ENCODE results near the gene ELOA.

The ELOA gene

DNA sequence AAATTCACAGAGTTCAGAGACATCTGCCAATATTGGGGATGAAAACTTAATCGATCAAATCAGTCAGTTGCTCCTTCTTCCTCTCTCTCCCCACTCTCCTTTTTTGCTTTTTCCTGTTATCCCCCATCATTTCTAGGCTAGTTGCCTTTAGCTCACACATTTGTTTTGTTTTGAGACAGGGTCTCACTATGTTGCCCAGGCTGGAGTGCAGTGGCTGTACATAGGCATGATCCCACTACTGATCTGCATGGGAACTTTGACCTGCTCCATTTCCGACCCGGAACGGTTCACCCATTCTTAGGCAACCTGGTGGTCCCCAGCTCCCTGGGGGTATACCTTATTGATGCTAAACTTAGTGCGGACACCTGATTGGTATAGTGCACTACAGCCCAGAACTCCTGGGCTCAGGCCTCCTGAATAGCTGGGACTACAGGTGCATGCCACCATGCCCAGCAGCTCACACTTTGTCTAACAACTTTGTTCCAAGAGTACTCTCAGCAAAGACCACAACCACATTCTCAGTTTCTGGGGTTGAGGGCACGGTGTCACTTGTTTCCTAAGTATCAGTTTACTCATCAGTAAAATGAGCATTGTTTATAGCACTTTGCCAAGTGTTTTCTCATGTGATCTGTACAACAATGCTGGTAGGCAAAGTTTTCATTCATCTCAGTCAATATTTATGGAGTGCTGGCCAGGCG is 6.7 kb upstream of the ELOA start:
- TF ChIP-seq POLR2AphosphoS5 (IDR thresholded peaks at IDR 0.05; ENCODE audit: low read depth, low read length) (no peak), SIN3A (IDR thresholded peaks at IDR 0.05; ENCODE audit: borderline replicate concordance, insufficient read depth, low read length) (no peak), FOXP2 (optimal IDR thresholded peaks at IDR 0.05; ENCODE audit: borderline replicate concordance, extremely low read depth, extremely low read length, insufficient read depth) (no peak), TAF1 (IDR thresholded peaks at IDR 0.05; ENCODE audit: borderline replicate concordance, insufficient read depth, low read length) (no peak)
- TF ChIP-seq, protein P1, sequence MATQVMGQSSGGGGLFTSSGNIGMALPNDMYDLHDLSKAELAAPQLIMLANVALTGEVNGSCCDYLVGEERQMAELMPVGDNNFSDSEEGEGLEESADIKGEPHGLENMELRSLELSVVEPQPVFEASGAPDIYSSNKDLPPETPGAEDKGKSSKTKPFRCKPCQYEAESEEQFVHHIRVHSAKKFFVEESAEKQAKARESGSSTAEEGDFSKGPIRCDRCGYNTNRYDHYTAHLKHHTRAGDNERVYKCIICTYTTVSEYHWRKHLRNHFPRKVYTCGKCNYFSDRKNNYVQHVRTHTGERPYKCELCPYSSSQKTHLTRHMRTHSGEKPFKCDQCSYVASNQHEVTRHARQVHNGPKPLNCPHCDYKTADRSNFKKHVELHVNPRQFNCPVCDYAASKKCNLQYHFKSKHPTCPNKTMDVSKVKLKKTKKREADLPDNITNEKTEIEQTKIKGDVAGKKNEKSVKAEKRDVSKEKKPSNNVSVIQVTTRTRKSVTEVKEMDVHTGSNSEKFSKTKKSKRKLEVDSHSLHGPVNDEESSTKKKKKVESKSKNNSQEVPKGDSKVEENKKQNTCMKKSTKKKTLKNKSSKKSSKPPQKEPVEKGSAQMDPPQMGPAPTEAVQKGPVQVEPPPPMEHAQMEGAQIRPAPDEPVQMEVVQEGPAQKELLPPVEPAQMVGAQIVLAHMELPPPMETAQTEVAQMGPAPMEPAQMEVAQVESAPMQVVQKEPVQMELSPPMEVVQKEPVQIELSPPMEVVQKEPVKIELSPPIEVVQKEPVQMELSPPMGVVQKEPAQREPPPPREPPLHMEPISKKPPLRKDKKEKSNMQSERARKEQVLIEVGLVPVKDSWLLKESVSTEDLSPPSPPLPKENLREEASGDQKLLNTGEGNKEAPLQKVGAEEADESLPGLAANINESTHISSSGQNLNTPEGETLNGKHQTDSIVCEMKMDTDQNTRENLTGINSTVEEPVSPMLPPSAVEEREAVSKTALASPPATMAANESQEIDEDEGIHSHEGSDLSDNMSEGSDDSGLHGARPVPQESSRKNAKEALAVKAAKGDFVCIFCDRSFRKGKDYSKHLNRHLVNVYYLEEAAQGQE (IDR thresholded peaks at IDR 0.05; ENCODE audit: insufficient read depth in 1 of 2, low read depth in 2 of 2, low read length in 2 of 2), result no peak

DNA sequence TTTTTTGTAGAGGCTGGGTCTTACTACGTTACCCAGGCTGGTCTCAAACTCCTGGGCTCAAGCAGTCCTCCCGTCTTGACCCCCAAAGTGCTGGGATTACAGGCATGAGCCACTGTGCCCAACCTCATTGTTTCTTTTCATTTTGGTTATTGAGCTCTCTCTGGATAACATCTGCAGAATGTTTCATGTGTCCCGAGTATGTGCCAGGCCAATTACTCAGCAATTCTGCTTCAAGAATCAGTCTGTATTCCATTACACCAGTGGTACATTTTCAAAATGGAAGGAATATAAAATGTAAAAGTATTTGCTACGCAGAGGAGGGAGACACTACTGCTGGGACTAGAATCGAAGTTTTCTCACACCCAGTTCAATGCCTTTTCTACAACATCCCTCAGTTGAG is 1.7 kb upstream of the ELOA start:
- TF ChIP-seq POLR2AphosphoS5 (IDR thresholded peaks at IDR 0.05; ENCODE audit: low read depth, low read length) (no peak), TAF1 (IDR thresholded peaks at IDR 0.05; ENCODE audit: borderline replicate concordance, insufficient read depth, low read length) (no peak), FOXP2 (optimal IDR thresholded peaks at IDR 0.05; ENCODE audit: borderline replicate concordance, extremely low read depth, extremely low read length, insufficient read depth) (no peak), SIN3A (IDR thresholded peaks at IDR 0.05; ENCODE audit: borderline replicate concordance, insufficient read depth, low read length) (no peak)
- TF ChIP-seq, protein P1 (IDR thresholded peaks at IDR 0.05; ENCODE audit: insufficient read depth in 1 of 2, low read depth in 2 of 2, low read length in 2 of 2), result no peak

DNA sequence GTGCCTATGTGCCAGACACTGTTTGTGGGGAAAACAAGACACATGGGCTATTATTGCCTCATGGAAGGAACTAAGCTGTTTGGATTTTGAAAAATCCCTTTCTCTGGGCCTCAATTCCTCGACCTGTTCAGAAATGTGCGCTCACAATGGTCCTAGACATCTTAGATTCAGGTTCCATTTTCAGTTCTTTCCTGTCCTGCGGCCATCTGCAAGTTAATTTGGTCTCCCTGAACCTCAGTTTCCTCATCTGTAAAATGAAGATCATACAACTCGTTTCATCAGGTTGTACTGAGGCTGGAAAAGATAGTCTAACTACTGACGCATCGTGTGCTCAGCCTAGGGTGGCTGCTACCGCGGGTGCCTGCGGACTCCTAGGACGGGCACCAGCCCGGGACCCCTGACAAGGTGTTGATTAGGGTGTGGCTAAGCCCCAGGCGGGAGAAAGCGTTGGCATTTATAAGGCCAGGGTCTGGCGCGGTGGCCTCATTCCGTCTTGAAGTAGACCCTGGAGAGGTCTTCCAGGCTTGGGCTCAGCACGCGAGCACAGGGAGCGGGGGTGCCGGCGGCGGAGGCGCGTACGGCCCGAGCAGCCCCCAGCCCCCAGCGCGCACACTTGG is 493 bp upstream of the ELOA start:
- TF ChIP-seq POLR2AphosphoS5 (IDR thresholded peaks at IDR 0.05; ENCODE audit: low read depth, low read length), result no peak
- TF ChIP-seq, protein P1 (IDR thresholded peaks at IDR 0.05; ENCODE audit: insufficient read depth in 1 of 2, low read depth in 2 of 2, low read length in 2 of 2), result no peak
- TF ChIP-seq FOXP2 (optimal IDR thresholded peaks at IDR 0.05; ENCODE audit: borderline replicate concordance, extremely low read depth, extremely low read length, insufficient read depth), result no peak
- TF ChIP-seq TAF1 (IDR thresholded peaks at IDR 0.05; ENCODE audit: borderline replicate concordance, insufficient read depth, low read length), result no peak
- TF ChIP-seq SIN3A (IDR thresholded peaks at IDR 0.05; ENCODE audit: borderline replicate concordance, insufficient read depth, low read length), result no peak

DNA sequence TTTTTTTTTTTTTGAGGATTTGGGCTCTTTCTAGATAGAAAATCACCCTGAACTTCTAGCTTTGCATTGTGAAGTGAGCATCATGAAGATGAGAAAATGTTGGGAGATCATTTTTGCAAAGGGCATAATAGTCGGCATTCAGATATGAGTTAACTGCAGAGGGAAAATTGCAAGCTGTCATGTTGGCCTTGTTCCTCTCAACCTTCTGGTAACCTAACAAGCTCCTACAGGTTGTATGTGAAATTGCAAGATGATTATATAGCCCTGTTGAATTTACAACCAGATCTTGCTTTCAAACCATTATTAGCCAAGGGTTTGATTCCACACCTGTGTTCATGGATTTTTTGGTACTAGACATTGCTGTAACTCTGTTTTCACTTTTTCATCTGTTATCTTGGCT is 2.2 kb downstream of the ELOA start:
- TF ChIP-seq SIN3A (IDR thresholded peaks at IDR 0.05; ENCODE audit: borderline replicate concordance, insufficient read depth, low read length) (no peak), POLR2AphosphoS5 (IDR thresholded peaks at IDR 0.05; ENCODE audit: low read depth, low read length) (no peak), FOXP2 (optimal IDR thresholded peaks at IDR 0.05; ENCODE audit: borderline replicate concordance, extremely low read depth, extremely low read length, insufficient read depth) (no peak), TAF1 (IDR thresholded peaks at IDR 0.05; ENCODE audit: borderline replicate concordance, insufficient read depth, low read length) (no peak)
- TF ChIP-seq, protein P1 (IDR thresholded peaks at IDR 0.05; ENCODE audit: insufficient read depth in 1 of 2, low read depth in 2 of 2, low read length in 2 of 2), result no peak

All from PFSK-1 (cell line).